ENCODE data around the gene ALKBH3.

Gene ALKBH3

DNA sequence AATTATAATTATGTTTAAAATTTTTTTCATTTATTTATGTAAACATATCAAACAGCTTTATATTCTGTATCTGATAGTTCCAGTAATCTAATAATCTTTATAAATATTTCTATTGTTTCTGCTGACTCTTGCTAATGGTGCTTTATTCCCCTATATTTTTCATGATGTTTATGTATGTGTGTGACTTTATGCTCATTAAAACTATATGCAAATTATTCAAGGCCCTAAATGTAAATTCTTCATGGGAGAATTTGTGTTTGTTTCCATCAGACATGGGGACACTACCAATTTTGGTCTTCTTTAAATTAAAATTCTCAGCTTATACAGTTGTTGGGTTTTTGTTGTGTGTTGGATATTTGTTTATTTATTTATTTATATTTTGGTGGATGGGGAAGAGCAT, 13.7 kb upstream of the ALKBH3 start:
- TF ChIP-seq CTCF (IDR thresholded peaks at IDR 0.05; ENCODE audit: low read depth, low read length): no peak
- H3K4me3 ChIP-seq (ENCODE audit: low read depth, low read length): no peak overlapping the region

- no peak overlapping the region for H3K4me3 ChIP-seq (ENCODE audit: low read depth, low read length)
- no peak for TF ChIP-seq CTCF (IDR thresholded peaks at IDR 0.05; ENCODE audit: low read depth, low read length)
Measured at GRCh38 chr11:43868852-43869567, 11.6 kb upstream of the ALKBH3 start.

DNA sequence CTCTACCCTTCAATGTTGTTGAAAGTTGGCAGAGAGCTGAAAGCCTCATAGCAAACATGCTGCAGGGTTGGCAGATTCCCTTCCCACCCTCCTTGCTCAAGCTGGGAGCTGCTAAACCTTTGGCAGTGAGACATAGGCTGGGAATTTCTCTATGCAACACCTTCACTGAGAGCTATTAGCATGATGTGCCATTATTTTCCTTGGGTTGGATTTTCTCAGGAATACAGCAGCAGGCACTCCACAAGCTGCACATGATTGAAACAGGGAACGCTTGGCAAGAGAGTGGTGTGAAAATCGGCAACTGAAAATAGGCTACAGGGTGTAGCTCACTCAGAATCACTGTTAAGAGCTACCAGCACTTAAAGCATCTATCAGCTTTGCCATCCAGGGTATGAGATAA, 9.6 kb upstream of the ALKBH3 start:
- H3K4me3 ChIP-seq (ENCODE audit: low read depth, low read length): no peak overlapping the region
- no peak for TF ChIP-seq CTCF (IDR thresholded peaks at IDR 0.05; ENCODE audit: low read depth, low read length)

- TF ChIP-seq CTCF (IDR thresholded peaks at IDR 0.05; ENCODE audit: low read depth, low read length): no peak
- no peak overlapping the region for H3K4me3 ChIP-seq (ENCODE audit: low read depth, low read length)
Measured at GRCh38 chr11:43872995-43873394, 7.6 kb upstream of the ALKBH3 start.

DNA sequence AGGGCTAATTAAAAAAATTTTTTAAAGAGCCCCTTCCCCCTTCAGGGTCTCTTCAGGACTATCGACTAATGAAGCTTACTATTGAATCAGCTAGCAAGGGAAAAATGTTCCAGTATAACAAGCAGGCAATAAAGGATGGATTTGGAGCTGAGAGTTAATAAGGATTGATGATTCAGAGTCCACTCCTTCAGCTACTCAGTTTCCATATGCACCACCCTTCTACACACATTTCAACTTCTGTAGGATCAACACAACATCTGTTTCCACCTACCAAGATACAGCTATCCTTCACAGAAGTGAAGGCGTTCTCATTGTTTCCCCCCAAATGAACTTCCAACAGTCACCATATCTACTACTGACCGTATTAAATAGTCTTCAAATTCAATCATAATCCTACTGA, 6.6 kb upstream of the ALKBH3 start:
- no peak for TF ChIP-seq CTCF (IDR thresholded peaks at IDR 0.05; ENCODE audit: low read depth, low read length)
- H3K4me3 ChIP-seq (ENCODE audit: low read depth, low read length): no peak overlapping the region

DNA sequence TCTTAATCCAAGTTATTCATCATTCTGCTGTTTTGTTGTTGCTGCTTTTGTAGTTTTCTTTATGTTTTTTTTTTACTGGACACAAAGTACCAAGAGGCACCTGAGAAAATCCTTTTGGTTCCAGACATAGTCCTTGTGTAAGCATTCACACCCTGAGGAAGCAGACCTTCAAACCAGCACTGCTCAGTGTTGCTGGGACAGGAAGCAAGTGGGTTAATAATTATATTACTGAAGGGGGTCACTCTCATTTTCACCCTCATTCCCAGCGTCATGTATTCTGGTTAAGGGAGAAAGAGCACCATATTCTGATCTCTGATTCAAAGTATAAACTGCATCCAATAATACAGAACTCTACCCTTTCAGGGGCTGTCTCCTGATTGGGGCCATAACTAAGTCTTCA, 5.9 kb upstream of the ALKBH3 start:
- TF ChIP-seq CTCF (IDR thresholded peaks at IDR 0.05; ENCODE audit: low read depth, low read length): no peak
- no peak overlapping the region for H3K4me3 ChIP-seq (ENCODE audit: low read depth, low read length)

- H3K4me3 ChIP-seq (ENCODE audit: low read depth, low read length): peak overlapping the region; percentile 80
- TF ChIP-seq CTCF (IDR thresholded peaks at IDR 0.05; ENCODE audit: low read depth, low read length): no peak
Measured at GRCh38 chr11:43879789-43880639, 617 bp upstream of the ALKBH3 start.

All from WI38 (cell line).